H1 (cell line): ENCODE data around the gene MYLK4. TPM values are rescaled to one million over a fixed set of nuclear protein-coding genes. Genes with fewer than 3 reads are reported as not detected.

ENCODE experiments used
- CTCF ChIA-PET: fragments of 300-600 bp; sonication (Branson Sonifier 250); formaldehyde crosslinking; loops from one replicate; lab custom pipeline; 2021; ENCODE audit not compliant: partially characterized antibody; lab: Charles Lee
- POLR2A ChIA-PET: fragments of 300-600 bp; sonication (Branson Sonifier 250); formaldehyde crosslinking; loops from one replicate; lab custom pipeline; 2021; ENCODE audit warnings: inconsistent platforms; ENCODE audit not compliant: partially characterized antibody; lab: Charles Lee
- DNase-seq, 2 experiments: peaks; one replicate each; pipeline versions ENCODE4 v3.0.0 to v3.0.0-alpha.2; 2010 to 2022; ENCODE audit warnings: low spot score in 2 of 2, low read depth in 1 of 2, mixed read lengths in 1 of 2
- FAIRE-seq: peaks from 2 replicates; lab custom pipeline; 2011; peaks lifted over from hg19 to GRCh38; lab: Jason Lieb, UNC
- H2AFZ ChIP-seq: 2 replicates; pipeline ENCODE4 v1.8.1; 2012; ENCODE audit warnings: low read length, inconsistent platforms
- H2AK5ac ChIP-seq: 2 replicates; pipeline ENCODE4 v1.6.1; 2013; ENCODE audit warnings: low read depth, low read length
- H2BK120ac ChIP-seq: replicated peaks from 2 replicates; pipeline ENCODE3; 2013; ENCODE audit warnings: low read depth, low read length, inconsistent platforms
- H2BK12ac ChIP-seq: 2 replicates; pipeline ENCODE4 v1.6.1; 2013; ENCODE audit warnings: low read depth, low read length
- H2BK15ac ChIP-seq: 2 replicates; pipeline ENCODE4 v1.6.1; 2013; ENCODE audit warnings: low read length
- H2BK20ac ChIP-seq: 2 replicates; pipeline ENCODE4 v1.6.1; 2013; ENCODE audit warnings: low read length
- H2BK5ac ChIP-seq: 2 replicates; pipeline ENCODE4 v1.6.1; 2013; ENCODE audit warnings: low read depth, low read length
- H3K14ac ChIP-seq: 2 replicates; pipeline ENCODE4 v1.6.1; 2013; ENCODE audit warnings: inconsistent platforms; ENCODE audit not compliant: insufficient read length
- H3K18ac ChIP-seq: 2 replicates; pipeline ENCODE4 v1.6.1; 2013; ENCODE audit warnings: low read length; ENCODE audit errors: extremely low read depth
- H3K23ac ChIP-seq: 2 replicates; pipeline ENCODE4 v1.6.1; 2013; ENCODE audit warnings: inconsistent platforms; ENCODE audit not compliant: insufficient read length
- H3K23me2 ChIP-seq: 2 replicates; pipeline ENCODE4 v1.6.1; 2013; ENCODE audit warnings: low read depth, low read length
- H3K27ac ChIP-seq: 2 replicates; pipeline ENCODE4 v1.6.1; 2011; ENCODE audit warnings: low read depth, low read length, inconsistent platforms
- H3K27me3 ChIP-seq, 4 experiments: replicated peaks in 1 of 4; 1 replicate in 1 of 4; 2 replicates in 3 of 4; pipeline versions ENCODE4 v1.6.1 to v1.8.1; 2011 to 2013; ENCODE audit warnings: low read length in 3 of 4, mild to moderate bottlenecking in 3 of 4, inconsistent platforms in 2 of 4, mixed read lengths in 2 of 4, moderate library complexity in 1 of 4; ENCODE audit not compliant: control insufficient read depth in 3 of 4, insufficient read depth in 3 of 4; ENCODE audit errors: extremely low read depth in 1 of 4
- H3K36me3 ChIP-seq, 4 experiments: 2 replicates each; pipeline versions ENCODE4 v1.6.1 to v1.8.1; 2011 to 2013; ENCODE audit warnings: mild to moderate bottlenecking in 4 of 4, low read length in 3 of 4, moderate library complexity in 2 of 4, control low read depth in 1 of 4, inconsistent platforms in 1 of 4; ENCODE audit not compliant: insufficient read depth in 4 of 4, control insufficient read depth in 2 of 4
- H3K4ac ChIP-seq: replicated peaks from 2 replicates; pipeline ENCODE3; 2013; ENCODE audit warnings: low read length, low read depth, mixed read lengths, inconsistent platforms; ENCODE audit not compliant: insufficient read length
- H3K4me1 ChIP-seq, 4 experiments: replicated peaks in 1 of 4; 1 replicate in 1 of 4; 2 replicates in 3 of 4; pipeline versions ENCODE4 v1.6.1 to v1.8.1; 2011 to 2013; ENCODE audit warnings: low read length in 3 of 4, inconsistent platforms in 2 of 4, mixed read lengths in 1 of 4; ENCODE audit not compliant: insufficient read depth in 4 of 4, control insufficient read depth in 3 of 4
- H3K4me2 ChIP-seq, 2 experiments: 2 replicates each; pipeline versions ENCODE4 v1.6.1 to v1.8.1; 2011 to 2013; ENCODE audit warnings: low read depth in 2 of 2, low read length in 2 of 2, control low read depth in 1 of 2, inconsistent platforms in 1 of 2, mild to moderate bottlenecking in 1 of 2; ENCODE audit not compliant: insufficient read depth in 1 of 2
- H3K4me3 ChIP-seq, 4 experiments: fragments of 200-600, 300-600 bp in 1 of 4; sonication (generic), shearing (Covaris generic), sonication (Bioruptor Twin) in 1 of 4; 2 replicates each; pipeline versions ENCODE4 v1.5.1 to v1.8.1; 2011 to 2016; ENCODE audit warnings: low read length in 4 of 4, low read depth in 3 of 4, control low read depth in 2 of 4, inconsistent platforms in 2 of 4, mild to moderate bottlenecking in 2 of 4, mixed read lengths in 1 of 4, moderate library complexity in 1 of 4; ENCODE audit not compliant: insufficient read depth in 2 of 4; ENCODE audit errors: extremely low read depth in 1 of 4
- H3K56ac ChIP-seq: replicated peaks from 2 replicates; pipeline ENCODE3; 2013; ENCODE audit warnings: low read depth, mild to moderate bottlenecking, mixed read lengths, low read length, inconsistent platforms; ENCODE audit not compliant: insufficient read length
- H3K79me1 ChIP-seq: 2 replicates; pipeline ENCODE4 v1.6.1; 2013; ENCODE audit warnings: low read depth, low read length, control low read depth
- H3K79me2 ChIP-seq, 2 experiments: 2 replicates each; pipeline versions ENCODE4 v1.6.1 to v1.8.1; 2012 to 2013; ENCODE audit warnings: low read length in 2 of 2, mild to moderate bottlenecking in 2 of 2, inconsistent platforms in 1 of 2; ENCODE audit not compliant: insufficient read depth in 2 of 2, control insufficient read depth in 1 of 2
- H3K9ac ChIP-seq, 4 experiments: replicated peaks in 1 of 4; 1 replicate in 1 of 4; 2 replicates in 3 of 4; pipeline versions ENCODE4 v1.6.1 to v1.8.1; 2011 to 2013; ENCODE audit warnings: low read depth in 3 of 4, low read length in 3 of 4, control low read depth in 2 of 4, mild to moderate bottlenecking in 2 of 4, moderate library complexity in 2 of 4, inconsistent platforms in 1 of 4; ENCODE audit errors: extremely low read depth in 1 of 4
- H3K9me3 ChIP-seq, 2 experiments: 2 replicates each; pipeline versions ENCODE4 v1.6.1 to v1.8.1; 2012 to 2013; ENCODE audit warnings: mild to moderate bottlenecking in 2 of 2, moderate library complexity in 2 of 2, control low read depth in 1 of 2, inconsistent platforms in 1 of 2, low read depth in 1 of 2, low read length in 1 of 2, mixed read lengths in 1 of 2; ENCODE audit not compliant: insufficient read depth in 2 of 2
- H4K20me1 ChIP-seq, 2 experiments: replicated peaks in 1 of 2; 2 replicates each; pipeline versions ENCODE3 to v1.8.1; 2011 to 2013; ENCODE audit warnings: inconsistent platforms in 2 of 2, low read length in 2 of 2, mild to moderate bottlenecking in 1 of 2; ENCODE audit not compliant: insufficient read depth in 2 of 2, control insufficient read depth in 1 of 2
- H4K5ac ChIP-seq: 2 replicates; pipeline ENCODE4 v1.6.1; 2013; ENCODE audit warnings: low read length, low read depth, mixed read lengths, inconsistent platforms; ENCODE audit not compliant: insufficient read length
- H4K8ac ChIP-seq: 2 replicates; pipeline ENCODE4 v1.8.0; 2013; ENCODE audit warnings: mild to moderate bottlenecking, moderate library complexity, low read length, inconsistent platforms; ENCODE audit not compliant: insufficient read depth; ENCODE audit errors: extremely low read depth
- H4K91ac ChIP-seq: replicated peaks from 2 replicates; pipeline ENCODE3; 2013; ENCODE audit warnings: low read length, mixed read lengths, inconsistent platforms; ENCODE audit not compliant: insufficient read length
- WGBS, 2 experiments: shearing (Covaris generic) in 1 of 2; methylation state at CpG; one replicate each; pipeline versions ENCODE4 v1.1.6 to v1.1.7; 2013 to 2015; ENCODE audit warnings: low lambda C conversion rate in 2 of 2, mixed read lengths in 2 of 2, inconsistent platforms in 1 of 2, low coverage in 1 of 2, missing lambda C conversion rate in 1 of 2; ENCODE audit not compliant: insufficient replicate concordance in 2 of 2, insufficient coverage in 1 of 2, insufficient read length in 1 of 2; ENCODE audit errors: extremely low coverage in 1 of 2, missing lambda C conversion rate in 1 of 2; 5-methylcytosine and 5-hydroxymethylcytosine counted together
- polyA plus RNA-seq, 7 experiments: library from polyadenylated mRNA; depleted of rRNA in 3 of 7; stranded (reverse) in 5 of 7; unstranded in 2 of 7; fragments of >200 nt in 5 of 7; fragments of 200-250 nt in 2 of 7; gene quantifications; 1 replicate in 5 of 7; 2 replicates in 1 of 7; 4 replicates in 1 of 7; pipeline versions ENCODE4 v1.2.1 to v1.2.3, GENCODE V29; 2011 to 2013; ENCODE audit warnings: missing spikeins in 2 of 7, mixed read lengths in 2 of 7
- total RNA-seq: library from RNA; stranded (reverse); fragmentation: NEBNext Ultra II Directional; extraction: Animal tissue kit (Norgen Biotek cat#: 25700); gene quantifications from 2 replicates; pipeline ENCODE4 v1.2.1, GENCODE V29; 2021

MYLK4 gene
- total and polyA plus RNA-seq, 2 of the 8 experiments (the other 6 are each of a cell fraction or from before 2014, with no cell fraction given) = 0.11 to 0.17 TPM

GRCh38 chr6:2729921-2730320 lies 20.8 kb downstream of the MYLK4 start:
- Histone ChIP-seq H4K20me1 (no peaks in the 10 kb centered on the region), H2BK15ac (no peak overlapping the region), H2BK12ac (peak overlapping the region; percentile 39; the same call in 1 of the 2 replicates), H3K23me2 (no peaks in the 10 kb centered on the region), H3K4me2 (no peak overlapping the region), H3K79me1 (no peaks in the 10 kb centered on the region), H3K18ac (no peak overlapping the region), H4K91ac (no peak overlapping the region), H3K36me3 (no peaks in the 10 kb centered on the region), H2BK20ac (no peak overlapping the region), H2AK5ac (no peak overlapping the region), H4K5ac (no peak overlapping the region), H3K14ac (no peak overlapping the region), H3K27me3 (no peaks in the 10 kb centered on the region), H3K23ac (no peak overlapping the region), H3K9me3 (no peaks in the 10 kb centered on the region), H4K8ac (no peak overlapping the region), H2AFZ (0 out of 2 replicates have a peak overlapping the region, but pooled peaks have one; percentile 10), H3K4me3 (no peak overlapping the region), H3K79me2 (no peaks in the 10 kb centered on the region), H3K4me1 (peaks cover 3 to 13% (median 5%) of the 10 kb centered on the region in 4 experiments), H3K56ac (no peak overlapping the region), H3K4ac (no peak overlapping the region), H2BK5ac (no peak overlapping the region), H3K9ac (no peak overlapping the region), H2BK120ac (no peak overlapping the region), H3K27ac (no peak overlapping the region)
- FAIRE-seq (no peak), DNase-seq (no peak)
- WGBS, 2 experiments = 90% methylated on average over 10 of the region's 10 CpGs; no CpG with 5 or more reads in 1 of the 2 experiments
- ChIA-PET CTCF (no interaction called here), POLR2A (no interaction called here)
